ENCODE measurements around the gene ONECUT2. TPM values are rescaled to one million over a fixed set of nuclear protein-coding genes. Genes with fewer than 3 reads are reported as not detected.

ONECUT2 gene
- polyA plus RNA-seq, 2 donors, result under 0.01 TPM

DNA sequence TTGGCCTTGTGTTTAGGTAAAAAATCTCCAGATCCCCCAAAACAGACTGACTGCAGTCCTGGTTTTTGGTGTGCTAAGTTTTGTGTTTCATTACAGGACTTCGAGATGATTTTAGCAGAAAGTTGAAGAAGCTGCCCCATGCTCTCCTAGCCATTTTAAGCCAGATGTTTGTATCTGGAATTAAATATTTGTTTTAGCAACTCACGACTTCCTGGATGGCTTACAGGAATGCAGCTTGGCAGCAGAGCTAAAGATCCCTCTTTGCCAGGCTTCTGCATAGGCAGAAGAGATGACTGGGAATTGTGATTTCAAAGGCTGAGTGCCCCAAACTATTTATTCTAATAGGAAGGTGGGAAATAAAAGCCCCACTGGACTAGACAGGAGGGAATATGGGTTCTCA is 31.1 kb downstream of the ONECUT2 start:
- WGBS, 2 donors, result 18 to 19% methylated on average over 2 of the region's 2 CpGs
- H3K4me3 ChIP-seq (ENCODE audit: low read depth in 1 of 2, low read length in 2 of 2), result no peak overlapping the region
- H3K27ac ChIP-seq (ENCODE audit: low read depth in 2 of 2, low read length in 1 of 2), result no peak overlapping the region
- no peaks in the 10 kb centered on the region for H3K36me3 ChIP-seq (ENCODE audit: control insufficient read depth in 2 of 2, insufficient read depth in 2 of 2, low read length in 1 of 2)
- H3K4me1 ChIP-seq (ENCODE audit: control insufficient read depth in 2 of 2, insufficient read depth in 2 of 2, low read length in 1 of 2), result no peaks in the 10 kb centered on the region
- H3K27me3 ChIP-seq (ENCODE audit: control insufficient read depth in 1 of 2, insufficient read depth in 2 of 2, low read length in 2 of 2), result no peaks in the 10 kb centered on the region
- H3K9me3 ChIP-seq (ENCODE audit: control insufficient read depth in 2 of 2, insufficient read depth in 1 of 2, low read depth in 1 of 2, low read length in 1 of 2), result no peaks in the 10 kb centered on the region

DNA sequence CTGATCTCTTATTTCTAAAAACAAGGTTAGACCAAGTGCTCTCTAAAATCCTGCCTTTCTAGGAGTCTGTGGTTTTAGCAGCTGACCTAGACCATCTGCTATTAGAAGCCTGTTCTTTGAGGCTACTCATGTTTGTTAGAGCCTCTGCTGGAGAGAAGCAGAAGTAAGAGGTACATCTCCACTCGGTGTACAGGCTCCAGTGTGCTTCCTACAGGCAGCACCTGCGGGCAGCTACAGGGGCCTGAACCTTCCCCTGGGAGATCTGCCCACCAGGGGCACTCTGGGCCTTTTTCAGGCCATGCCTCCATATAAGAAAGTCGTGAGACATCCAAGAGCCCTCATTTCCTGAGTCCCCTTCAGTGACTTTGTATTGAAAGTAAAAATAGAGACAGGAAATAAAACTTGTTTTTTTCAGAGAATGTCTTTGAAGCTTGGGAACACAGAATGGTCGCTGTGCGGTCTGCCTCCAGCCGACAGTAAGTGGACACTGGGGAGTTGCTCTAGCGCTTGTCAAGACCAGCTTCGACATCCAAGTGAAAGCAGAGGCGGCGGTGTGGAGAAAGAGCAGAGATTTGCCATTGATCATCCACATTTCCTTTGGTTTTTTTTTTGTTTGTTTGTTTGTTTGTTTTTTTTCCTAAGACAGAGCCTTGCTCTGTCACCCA is 31.7 kb downstream of the ONECUT2 start:
- no peak overlapping the region for H3K27ac ChIP-seq (ENCODE audit: low read depth in 2 of 2, low read length in 1 of 2)
- H3K36me3 ChIP-seq (ENCODE audit: control insufficient read depth in 2 of 2, insufficient read depth in 2 of 2, low read length in 1 of 2), result no peaks in the 10 kb centered on the region
- WGBS, 2 donors, result 65 to 70% methylated on average over 10 of the region's 10 CpGs
- H3K27me3 ChIP-seq (ENCODE audit: control insufficient read depth in 1 of 2, insufficient read depth in 2 of 2, low read length in 2 of 2), result no peaks in the 10 kb centered on the region
- H3K9me3 ChIP-seq (ENCODE audit: control insufficient read depth in 2 of 2, insufficient read depth in 1 of 2, low read depth in 1 of 2, low read length in 1 of 2), result no peaks in the 10 kb centered on the region
- no peaks in the 10 kb centered on the region for H3K4me1 ChIP-seq (ENCODE audit: control insufficient read depth in 2 of 2, insufficient read depth in 2 of 2, low read length in 1 of 2)
- H3K4me3 ChIP-seq (ENCODE audit: low read depth in 1 of 2, low read length in 2 of 2), result no peak overlapping the region

DNA sequence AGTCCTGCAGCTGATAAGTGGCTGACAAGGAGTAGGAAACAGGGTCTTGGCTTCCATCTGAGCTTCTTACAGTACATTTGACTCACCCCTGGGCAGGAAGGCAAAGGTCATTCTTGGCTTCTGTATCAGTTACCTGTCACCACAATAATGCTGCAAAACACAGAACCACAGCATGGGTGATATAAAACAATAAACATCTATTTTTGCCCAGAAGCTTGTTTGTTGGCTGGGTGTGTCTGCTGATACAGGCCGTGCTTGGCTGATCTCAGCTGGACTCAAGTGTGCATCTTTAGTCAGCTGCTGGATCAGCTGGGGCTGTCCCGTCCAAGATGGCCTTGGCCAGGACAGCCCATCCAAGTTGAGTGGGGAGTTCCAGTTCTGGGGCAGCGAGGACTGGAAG is 34.7 kb downstream of the ONECUT2 start:
- 48 to 50% methylated on average over 3 of the region's 3 CpGs for WGBS, 2 donors
- Histone ChIP-seq H3K4me1 (ENCODE audit: control insufficient read depth in 2 of 2, insufficient read depth in 2 of 2, low read length in 1 of 2) (no peaks in the 10 kb centered on the region), H3K36me3 (ENCODE audit: control insufficient read depth in 2 of 2, insufficient read depth in 2 of 2, low read length in 1 of 2) (no peaks in the 10 kb centered on the region), H3K27me3 (ENCODE audit: control insufficient read depth in 1 of 2, insufficient read depth in 2 of 2, low read length in 2 of 2) (no peaks in the 10 kb centered on the region), H3K4me3 (ENCODE audit: low read depth in 1 of 2, low read length in 2 of 2) (no peak overlapping the region), H3K9me3 (ENCODE audit: control insufficient read depth in 2 of 2, insufficient read depth in 1 of 2, low read depth in 1 of 2, low read length in 1 of 2) (no peaks in the 10 kb centered on the region), H3K27ac (ENCODE audit: low read depth in 2 of 2, low read length in 1 of 2) (no peak overlapping the region)

DNA sequence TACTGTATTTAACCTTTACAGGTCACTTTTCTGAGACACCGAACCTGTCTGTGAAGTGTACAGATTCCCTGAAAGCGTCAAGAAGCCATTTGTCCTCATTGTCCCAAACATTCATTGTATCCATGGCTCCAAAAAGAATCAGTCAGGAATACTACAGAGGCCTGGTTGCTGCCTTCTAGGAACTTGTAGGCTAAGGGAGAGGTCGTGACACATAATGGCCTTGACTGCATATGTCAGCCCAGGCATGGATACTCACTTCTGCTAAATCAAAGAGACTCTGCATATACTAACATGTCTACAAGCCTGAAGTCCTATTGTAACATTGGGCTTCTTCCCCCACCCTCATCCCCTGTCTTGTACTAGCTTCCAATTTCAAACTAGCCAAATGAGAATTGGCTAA is 40.2 kb downstream of the ONECUT2 start:
- Histone ChIP-seq H3K36me3 (ENCODE audit: control insufficient read depth in 2 of 2, insufficient read depth in 2 of 2, low read length in 1 of 2) (no peaks in the 10 kb centered on the region), H3K27me3 (ENCODE audit: control insufficient read depth in 1 of 2, insufficient read depth in 2 of 2, low read length in 2 of 2) (no peaks in the 10 kb centered on the region), H3K4me3 (ENCODE audit: low read depth in 1 of 2, low read length in 2 of 2) (no peak overlapping the region), H3K9me3 (ENCODE audit: control insufficient read depth in 2 of 2, insufficient read depth in 1 of 2, low read depth in 1 of 2, low read length in 1 of 2) (no peaks in the 10 kb centered on the region), H3K27ac (ENCODE audit: low read depth in 2 of 2, low read length in 1 of 2) (no peak overlapping the region), H3K4me1 (ENCODE audit: control insufficient read depth in 2 of 2, insufficient read depth in 2 of 2, low read length in 1 of 2) (no peaks in the 10 kb centered on the region)
- 74 to 81% methylated on average over 3 of the region's 3 CpGs for WGBS, 2 donors

DNA sequence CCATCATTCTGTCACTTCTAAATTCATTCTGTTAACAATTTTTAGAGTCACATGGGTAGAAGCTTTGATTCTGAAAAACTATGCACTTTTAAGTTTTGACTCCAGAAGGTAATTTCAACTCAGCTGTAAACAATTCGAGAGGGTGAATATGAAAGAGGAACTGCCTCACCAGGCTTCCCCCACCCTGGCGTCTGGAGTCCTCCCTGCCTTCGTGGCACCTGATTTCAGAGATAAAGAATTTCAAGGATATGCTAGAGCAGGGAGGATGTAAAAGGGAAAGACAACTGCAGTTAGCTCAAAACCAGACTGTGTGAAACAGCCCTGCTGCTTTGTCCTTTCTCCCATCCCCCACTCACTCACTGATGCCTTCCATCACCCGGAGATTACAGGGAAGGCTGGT is 40.7 kb downstream of the ONECUT2 start:
- Histone ChIP-seq H3K4me3 (ENCODE audit: low read depth in 1 of 2, low read length in 2 of 2) (no peak overlapping the region), H3K36me3 (ENCODE audit: control insufficient read depth in 2 of 2, insufficient read depth in 2 of 2, low read length in 1 of 2) (no peaks in the 10 kb centered on the region), H3K4me1 (ENCODE audit: control insufficient read depth in 2 of 2, insufficient read depth in 2 of 2, low read length in 1 of 2) (no peaks in the 10 kb centered on the region), H3K27me3 (ENCODE audit: control insufficient read depth in 1 of 2, insufficient read depth in 2 of 2, low read length in 2 of 2) (no peaks in the 10 kb centered on the region), H3K9me3 (ENCODE audit: control insufficient read depth in 2 of 2, insufficient read depth in 1 of 2, low read depth in 1 of 2, low read length in 1 of 2) (no peaks in the 10 kb centered on the region), H3K27ac (ENCODE audit: low read depth in 2 of 2, low read length in 1 of 2) (no peak overlapping the region)
- 35 to 39% methylated on average over 4 of the region's 4 CpGs for WGBS, 2 donors

DNA sequence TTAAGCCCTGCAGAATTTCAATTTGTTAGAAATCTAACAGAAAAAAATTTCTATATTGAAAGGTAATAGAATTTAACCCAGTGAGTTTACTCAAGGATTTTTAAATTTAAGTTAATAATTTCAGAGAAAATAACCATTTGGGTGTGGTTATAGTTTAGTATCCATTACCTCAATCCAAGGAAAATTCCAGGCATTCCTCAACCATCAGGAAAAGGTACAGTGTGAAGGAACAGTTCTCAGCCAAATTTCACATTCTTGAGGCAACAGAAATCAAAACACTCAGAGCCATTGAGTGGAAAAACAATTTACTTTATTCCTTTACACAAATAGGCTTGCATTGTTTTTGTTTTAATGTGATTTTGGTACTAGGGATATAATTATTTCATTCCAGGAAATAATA is 45.6 kb downstream of the ONECUT2 start:
- Histone ChIP-seq H3K27me3 (ENCODE audit: control insufficient read depth in 1 of 2, insufficient read depth in 2 of 2, low read length in 2 of 2) (no peaks in the 10 kb centered on the region), H3K4me3 (ENCODE audit: low read depth in 1 of 2, low read length in 2 of 2) (no peak overlapping the region), H3K27ac (ENCODE audit: low read depth in 2 of 2, low read length in 1 of 2) (no peak overlapping the region), H3K4me1 (ENCODE audit: control insufficient read depth in 2 of 2, insufficient read depth in 2 of 2, low read length in 1 of 2) (no peaks in the 10 kb centered on the region), H3K36me3 (ENCODE audit: control insufficient read depth in 2 of 2, insufficient read depth in 2 of 2, low read length in 1 of 2) (no peaks in the 10 kb centered on the region), H3K9me3 (ENCODE audit: control insufficient read depth in 2 of 2, insufficient read depth in 1 of 2, low read depth in 1 of 2, low read length in 1 of 2) (no peaks in the 10 kb centered on the region)

DNA sequence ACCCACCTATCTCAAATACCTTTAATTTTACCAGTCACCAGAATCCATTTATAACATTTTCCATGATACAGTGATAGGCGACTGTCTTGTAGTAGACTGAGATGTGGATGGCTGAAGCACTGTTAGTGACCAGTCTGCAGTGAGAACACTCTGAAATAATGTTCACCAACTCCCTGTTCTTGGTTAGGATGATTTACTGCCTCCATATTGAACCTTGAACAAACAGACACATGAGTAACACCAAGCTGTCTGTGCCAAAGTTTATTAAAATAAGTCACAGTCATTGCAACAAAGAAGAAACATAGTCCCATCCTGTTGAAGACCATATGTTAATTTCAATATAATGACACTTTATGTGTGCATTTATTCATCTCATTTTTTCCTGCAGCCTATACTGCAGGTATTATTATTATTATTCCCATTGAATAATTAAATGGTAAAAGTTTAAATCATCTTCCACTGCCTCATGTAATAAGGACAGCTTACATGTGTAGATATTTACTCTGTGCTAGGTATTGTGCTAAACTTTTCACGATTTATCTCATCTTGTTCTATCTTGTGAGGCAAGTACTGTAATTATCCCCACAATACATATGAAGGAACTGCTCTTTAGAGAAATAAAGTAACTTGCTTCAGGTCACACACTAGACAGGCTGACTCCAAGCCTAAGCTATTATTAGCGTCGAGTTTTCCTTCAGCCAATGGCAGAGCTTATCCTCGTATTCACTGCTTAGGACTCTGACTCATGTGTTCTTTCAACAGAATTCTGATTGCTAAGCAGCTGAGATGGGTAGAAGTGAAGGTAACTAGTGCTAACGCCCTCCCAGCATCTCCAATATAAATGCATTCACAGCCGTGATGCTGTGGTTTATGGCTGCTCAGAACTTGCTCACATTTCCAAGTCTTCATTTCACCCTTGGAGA is 62.5 kb downstream of the ONECUT2 start:
- 68 to 74% methylated on average over 7 of the region's 7 CpGs for WGBS, 2 donors

DNA sequence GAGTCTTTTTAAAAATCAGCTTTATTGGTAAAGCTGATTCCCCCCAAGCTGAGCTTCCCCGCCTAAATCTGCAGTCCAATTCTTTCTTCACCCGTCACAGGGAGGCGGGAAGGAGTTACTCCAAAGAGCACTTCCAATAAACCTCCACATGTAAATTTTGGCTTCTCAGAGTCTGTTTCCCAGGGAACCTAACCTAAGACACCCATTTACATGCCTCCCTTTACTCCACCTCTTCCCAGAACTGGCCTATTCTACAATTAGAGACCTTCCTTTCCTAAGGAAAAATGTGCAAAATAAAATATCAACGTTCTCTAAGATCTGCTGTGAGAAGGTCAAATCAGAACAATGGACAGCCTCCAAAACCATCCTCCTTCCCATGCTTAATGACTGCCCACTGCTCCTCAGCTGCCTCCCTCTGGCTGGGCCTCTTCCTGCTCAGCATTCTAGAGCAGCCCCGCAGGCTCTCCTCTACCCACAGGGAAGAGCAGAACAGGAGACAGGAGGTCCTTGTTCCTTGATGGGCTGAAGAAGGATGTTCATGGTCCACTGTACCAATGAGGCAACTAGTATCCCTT is 63.6 kb downstream of the ONECUT2 start:
- Histone ChIP-seq H3K4me3 (ENCODE audit: low read depth in 1 of 2, low read length in 2 of 2) (no peak overlapping the region), H3K9me3 (ENCODE audit: control insufficient read depth in 2 of 2, insufficient read depth in 1 of 2, low read depth in 1 of 2, low read length in 1 of 2) (no peaks in the 10 kb centered on the region), H3K4me1 (ENCODE audit: control insufficient read depth in 2 of 2, insufficient read depth in 2 of 2, low read length in 1 of 2) (no peaks in the 10 kb centered on the region), H3K27ac (ENCODE audit: low read depth in 2 of 2, low read length in 1 of 2) (no peak overlapping the region), H3K36me3 (ENCODE audit: control insufficient read depth in 2 of 2, insufficient read depth in 2 of 2, low read length in 1 of 2) (no peaks in the 10 kb centered on the region), H3K27me3 (ENCODE audit: control insufficient read depth in 1 of 2, insufficient read depth in 2 of 2, low read length in 2 of 2) (no peaks in the 10 kb centered on the region)
- WGBS, 2 donors, result 57 to 75% methylated on average over 5 of the region's 5 CpGs

More for the DNA sequence above, 62.5 kb downstream of the ONECUT2 start:
- H3K36me3 ChIP-seq (ENCODE audit: control insufficient read depth in 2 of 2, insufficient read depth in 2 of 2, low read length in 1 of 2), result no peaks in the 10 kb centered on the region
- H3K4me1 ChIP-seq (ENCODE audit: control insufficient read depth in 2 of 2, insufficient read depth in 2 of 2, low read length in 1 of 2), result no peaks in the 10 kb centered on the region
- H3K27me3 ChIP-seq (ENCODE audit: control insufficient read depth in 1 of 2, insufficient read depth in 2 of 2, low read length in 2 of 2), result no peaks in the 10 kb centered on the region
- no peak overlapping the region for H3K27ac ChIP-seq (ENCODE audit: low read depth in 2 of 2, low read length in 1 of 2)
- H3K4me3 ChIP-seq (ENCODE audit: low read depth in 1 of 2, low read length in 2 of 2), result no peak overlapping the region
- no peaks in the 10 kb centered on the region for H3K9me3 ChIP-seq (ENCODE audit: control insufficient read depth in 2 of 2, insufficient read depth in 1 of 2, low read depth in 1 of 2, low read length in 1 of 2)

DNA sequence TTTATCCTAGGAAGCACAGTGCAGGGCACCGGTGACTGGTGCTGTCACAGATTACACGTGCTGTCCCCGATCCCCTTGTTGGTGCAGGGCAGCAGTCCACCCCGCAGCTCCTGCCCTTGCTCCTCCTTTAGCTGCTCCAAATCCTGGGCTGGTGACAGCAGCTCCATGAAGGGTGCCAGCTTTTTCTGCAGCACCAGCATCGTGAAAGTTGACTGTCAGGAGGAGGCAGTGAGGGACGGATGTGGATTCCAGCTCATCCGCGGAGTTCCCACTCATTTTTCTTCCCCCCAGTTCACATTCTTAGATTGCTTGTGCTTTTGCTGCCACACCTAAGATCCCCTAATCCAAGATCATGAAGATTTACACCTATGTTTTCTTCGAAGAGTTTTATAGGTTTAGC is 67.5 kb downstream of the ONECUT2 start:
- Histone ChIP-seq H3K36me3 (ENCODE audit: control insufficient read depth in 2 of 2, insufficient read depth in 2 of 2, low read length in 1 of 2) (no peaks in the 10 kb centered on the region), H3K27me3 (ENCODE audit: control insufficient read depth in 1 of 2, insufficient read depth in 2 of 2, low read length in 2 of 2) (no peaks in the 10 kb centered on the region), H3K27ac (ENCODE audit: low read depth in 2 of 2, low read length in 1 of 2) (no peak overlapping the region), H3K4me1 (ENCODE audit: control insufficient read depth in 2 of 2, insufficient read depth in 2 of 2, low read length in 1 of 2) (no peaks in the 10 kb centered on the region), H3K4me3 (ENCODE audit: low read depth in 1 of 2, low read length in 2 of 2) (no peak overlapping the region), H3K9me3 (ENCODE audit: control insufficient read depth in 2 of 2, insufficient read depth in 1 of 2, low read depth in 1 of 2, low read length in 1 of 2) (no peaks in the 10 kb centered on the region)
- 73% methylated on average over 9 of the region's 9 CpGs for WGBS, 2 donors

Data from esophagus (tissue), 2 donors.